H1 (cell line): ENCODE data around the gene EPHB1. TPM values are rescaled to one million over a fixed set of nuclear protein-coding genes. Genes with fewer than 3 reads are reported as not detected.

ENCODE experiments used
- CEBPB ChIP-seq: IDR thresholded peaks from 2 replicates; pipeline ENCODE4 v1.6.1; 2012; ENCODE audit warnings: low read depth, low read length
- EP300 ChIP-seq, 2 experiments: IDR thresholded peaks; 1 replicate in 1 of 2; 2 replicates in 1 of 2; pipeline ENCODE4 v1.6.1; 2011 to 2012; ENCODE audit warnings: low read depth in 2 of 2, low read length in 2 of 2, mild to moderate bottlenecking in 2 of 2, borderline replicate concordance in 1 of 2, inconsistent platforms in 1 of 2, moderate library complexity in 1 of 2
- HDAC6 ChIP-seq: IDR thresholded peaks from one replicate; pipeline ENCODE4 v1.7.1; 2012; ENCODE audit warnings: low read depth, mild to moderate bottlenecking, inconsistent platforms, low read length, moderate library complexity
- KDM1A ChIP-seq: fragments of 200-600, 300-600 bp; sonication (generic); IDR thresholded peaks from 2 replicates; pipeline ENCODE4 v1.7.1; 2016; ENCODE audit warnings: mild to moderate bottlenecking, low read length, borderline replicate concordance
- POLR2AphosphoS5 ChIP-seq: IDR thresholded peaks from 2 replicates; pipeline ENCODE4 v1.6.1; 2011; ENCODE audit warnings: low read depth, low read length
- polyA plus RNA-seq, 7 experiments: library from polyadenylated mRNA; depleted of rRNA in 3 of 7; stranded (reverse) in 5 of 7; unstranded in 2 of 7; fragments of >200 nt in 5 of 7; fragments of 200-250 nt in 2 of 7; gene quantifications; 1 replicate in 5 of 7; 2 replicates in 1 of 7; 4 replicates in 1 of 7; pipeline versions ENCODE4 v1.2.1 to v1.2.3, GENCODE V29; 2011 to 2013; ENCODE audit warnings: missing spikeins in 2 of 7, mixed read lengths in 2 of 7
- total RNA-seq: library from RNA; stranded (reverse); fragmentation: NEBNext Ultra II Directional; extraction: Animal tissue kit (Norgen Biotek cat#: 25700); gene quantifications from 2 replicates; pipeline ENCODE4 v1.2.1, GENCODE V29; 2021

EPHB1 gene
- total and polyA plus RNA-seq, 2 of the 8 experiments (the other 6 are each of a cell fraction or from before 2014, with no cell fraction given) = 3.5 to 5.9 TPM

DNA sequence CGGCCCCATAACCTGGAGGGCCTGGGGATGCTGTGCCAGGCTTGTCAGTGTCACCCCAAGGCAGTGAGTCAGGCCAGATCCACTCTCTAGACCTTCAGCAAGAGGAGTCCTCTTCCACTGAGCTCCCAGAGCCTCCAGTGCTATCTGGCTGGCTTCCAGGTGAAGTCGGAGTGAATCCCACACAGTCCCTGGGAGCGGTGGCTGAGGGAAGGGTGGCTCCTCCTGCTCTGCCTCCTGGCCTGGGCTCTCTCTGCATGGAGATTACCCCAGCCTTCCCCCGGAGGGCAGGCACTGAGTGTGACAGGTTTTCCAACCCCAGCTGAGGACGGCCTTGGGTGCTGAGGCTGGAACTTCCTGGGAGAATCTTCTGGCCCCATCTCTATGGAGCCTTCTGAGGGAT, 82.7 kb downstream of the EPHB1 start (continued):
- TF ChIP-seq KDM1A = no peak
- no peak for TF ChIP-seq EP300 (IDR thresholded peaks at IDR 0.05; ENCODE audit: borderline replicate concordance in 1 of 2, low read depth in 2 of 2, low read length in 2 of 2)
- TF ChIP-seq HDAC6 = no peak
- TF ChIP-seq CEBPB = no peak
- no peak for TF ChIP-seq POLR2AphosphoS5
